NCI-H1417 (cell line): Measurements from ENCODE around the gene DNER.
"Not testable (repeated sequence)": the region's sequence is repeated elsewhere in the genome, so short reads cannot be mapped to it uniquely, and the experiment has no call there.

Experiments
- DNase-seq, 3 experiments: peaks; one replicate each; lab custom pipeline; 2025; lab: John Stamatoyannopoulos, UW

DNER gene

DNA sequence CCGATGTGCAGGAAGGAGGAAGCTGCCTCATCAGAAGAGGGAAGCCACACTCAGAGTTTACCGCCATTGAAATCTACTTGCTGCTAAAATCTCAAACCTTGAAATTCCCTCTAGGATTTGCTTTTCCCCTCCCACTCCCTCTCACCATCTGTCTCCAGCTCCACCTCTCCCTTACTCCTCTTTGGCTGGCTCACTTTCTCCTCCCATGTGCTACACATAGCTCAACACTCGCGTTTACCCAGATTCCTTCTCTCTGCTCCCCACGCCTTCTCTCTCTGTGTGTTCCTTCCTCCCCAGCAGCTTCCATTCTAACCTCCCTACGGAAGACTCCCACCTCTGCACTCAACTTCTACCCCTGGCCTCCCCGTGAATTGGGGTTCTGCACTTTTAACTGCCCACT lies 143.1 kb downstream of the DNER start:
- no peak for DNase-seq

- DNase-seq = no peak
Observed at GRCh38 chr2:229566370-229566769, 148.0 kb downstream of the DNER start.

- DNase-seq = no peak
Observed at GRCh38 chr2:229564300-229564907, 150.0 kb downstream of the DNER start.

DNA sequence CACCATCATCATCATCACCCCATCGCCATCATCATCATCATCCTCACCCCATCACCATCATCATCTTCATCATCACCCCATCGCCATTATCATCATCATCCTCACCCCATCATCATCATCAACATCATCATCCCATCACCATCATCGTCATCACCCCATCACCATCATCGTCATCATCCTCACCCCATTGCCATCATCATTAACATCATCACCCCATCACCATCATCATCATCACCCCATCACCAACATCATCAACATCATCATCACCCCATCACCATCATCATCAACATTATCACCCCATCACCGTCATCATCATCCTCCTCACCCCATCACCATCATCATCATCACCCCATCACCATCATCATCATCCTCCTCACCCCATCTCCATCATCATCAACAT lies 151.0 kb downstream of the DNER start:
- no peak for DNase-seq

DNA sequence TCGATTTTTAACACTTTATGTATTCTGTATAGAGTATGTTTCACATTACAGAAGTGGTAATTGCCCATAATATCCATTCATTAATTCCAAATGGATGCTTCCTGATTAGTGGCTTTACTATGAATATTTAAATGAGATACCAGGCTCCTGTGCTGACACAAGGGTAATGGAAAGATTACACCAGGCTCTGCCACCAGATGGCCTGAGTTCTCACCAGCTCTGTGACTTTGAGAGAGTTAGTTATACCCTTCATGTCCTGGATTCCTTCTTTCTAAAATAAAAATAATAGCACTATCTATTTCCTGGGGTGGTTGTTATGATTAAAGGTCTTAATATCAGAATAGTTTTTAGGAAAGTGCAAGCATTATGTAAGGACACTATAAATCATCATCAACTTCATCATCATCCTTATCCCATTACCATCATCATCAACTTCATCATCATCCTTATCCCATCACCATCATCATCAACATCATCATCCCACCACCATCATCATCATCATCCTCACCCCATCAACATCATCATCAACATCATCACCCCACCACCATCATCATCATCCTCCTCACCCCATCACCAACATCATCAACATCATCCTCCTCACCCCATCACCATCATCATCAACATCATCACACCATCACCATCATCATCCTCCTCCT lies 151.8 kb downstream of the DNER start:
- no peak for DNase-seq

GRCh38 chr2:229559986-229560385 lies 154.4 kb downstream of the DNER start:
- no peak for DNase-seq

DNA sequence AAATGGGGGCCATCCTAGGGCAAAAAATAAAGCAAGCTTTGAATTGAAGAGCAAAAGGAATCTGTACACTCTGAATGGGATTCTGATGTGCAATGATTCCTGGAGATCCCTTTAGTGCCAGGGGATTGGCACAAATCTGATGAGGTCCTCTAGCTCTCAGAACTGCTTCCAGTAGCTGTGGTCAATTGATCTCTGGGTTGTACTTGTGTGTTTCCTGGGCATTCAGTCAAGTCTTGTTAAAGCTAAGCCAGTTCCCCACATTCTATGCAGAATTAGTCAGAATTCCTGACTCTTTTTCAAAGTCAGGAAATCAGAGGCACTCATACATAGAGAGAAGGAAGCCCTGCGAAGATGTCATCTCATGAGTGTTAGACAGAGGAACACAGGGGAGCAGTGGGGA lies 161.3 kb downstream of the DNER start:
- DNase-seq = no peak

DNA sequence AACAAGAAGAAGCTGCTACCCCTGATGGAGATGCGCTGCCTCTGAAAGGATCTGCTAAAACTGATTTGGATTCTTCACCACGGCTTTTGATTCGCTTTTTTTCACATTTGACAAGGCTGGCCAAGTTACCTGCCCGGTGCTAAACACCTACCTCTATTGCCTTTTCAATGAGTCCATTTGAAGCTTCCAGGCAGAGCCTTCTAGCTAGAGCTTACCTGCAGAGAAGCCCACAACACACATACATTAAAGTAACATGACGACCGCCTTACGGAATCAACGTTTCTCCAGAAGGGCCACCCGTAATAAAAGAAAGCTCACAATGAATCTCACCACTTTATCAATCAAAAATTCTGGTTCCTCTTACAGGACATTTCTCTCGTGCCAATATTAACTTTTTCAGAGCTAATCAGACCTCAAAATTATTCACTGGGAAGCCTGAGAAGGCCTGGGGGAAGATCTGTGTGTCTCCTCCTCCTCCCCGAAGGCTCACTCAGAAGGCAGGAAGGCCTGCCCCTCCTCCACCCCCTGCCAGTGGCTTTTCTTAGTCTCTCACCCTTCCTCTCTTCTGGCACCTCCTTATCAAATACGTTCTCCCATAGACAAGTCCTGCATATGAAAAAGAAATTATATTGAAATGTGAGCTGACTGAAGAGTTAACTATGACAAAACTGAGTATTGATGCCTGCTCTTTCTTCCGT lies 171.0 kb downstream of the DNER start:
- no peak for DNase-seq

DNA sequence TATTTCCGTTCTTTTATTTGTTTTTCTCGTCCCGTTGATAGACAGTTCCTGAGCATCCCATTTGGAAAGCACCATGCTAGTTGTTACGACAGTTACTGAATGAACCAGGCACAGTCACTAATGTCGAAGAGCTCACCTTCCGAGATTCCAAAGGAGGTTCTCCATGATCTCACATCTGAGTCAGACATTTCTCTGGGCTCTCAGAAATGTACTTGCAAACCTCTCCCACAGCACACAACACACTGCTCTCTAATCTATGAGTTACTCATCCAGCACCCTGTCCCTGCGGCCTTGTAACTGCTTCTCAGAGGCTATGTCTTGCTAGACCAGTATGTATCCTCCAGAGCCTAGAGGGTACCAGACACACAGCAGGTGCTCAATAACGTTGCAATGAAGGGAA lies 174.7 kb downstream of the DNER start:
- no peak for DNase-seq

GRCh38 chr2:229531594-229531993 lies 182.8 kb downstream of the DNER start:
- DNase-seq = no peak

GRCh38 chr2:229530434-229530833 lies 183.9 kb downstream of the DNER start:
- no peak for DNase-seq

DNA sequence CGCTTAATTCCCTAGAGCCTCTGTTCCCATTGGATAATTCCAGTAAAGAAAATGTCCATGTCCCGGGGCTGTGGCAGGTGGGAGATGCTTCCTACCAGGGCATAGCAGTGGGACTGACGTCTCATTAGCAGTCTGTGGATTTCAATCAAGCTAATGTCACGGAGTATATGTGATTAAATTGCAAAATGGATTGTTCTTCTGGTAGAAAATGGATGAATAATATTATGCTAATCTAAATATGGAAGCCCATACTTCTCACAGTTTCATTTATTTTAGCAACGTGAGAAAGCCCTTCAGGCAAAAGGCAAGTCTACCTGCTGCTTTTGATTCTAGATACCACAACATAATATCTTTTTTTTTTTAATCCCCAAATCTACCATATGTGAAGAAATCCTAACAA lies 185.5 kb downstream of the DNER start:
- DNase-seq = no peak

- DNase-seq = no peak
Observed at GRCh38 chr2:229526951-229527350, 187.4 kb downstream of the DNER start.

- no peak for DNase-seq
Observed at GRCh38 chr2:229524799-229525198, 189.6 kb downstream of the DNER start.

DNA sequence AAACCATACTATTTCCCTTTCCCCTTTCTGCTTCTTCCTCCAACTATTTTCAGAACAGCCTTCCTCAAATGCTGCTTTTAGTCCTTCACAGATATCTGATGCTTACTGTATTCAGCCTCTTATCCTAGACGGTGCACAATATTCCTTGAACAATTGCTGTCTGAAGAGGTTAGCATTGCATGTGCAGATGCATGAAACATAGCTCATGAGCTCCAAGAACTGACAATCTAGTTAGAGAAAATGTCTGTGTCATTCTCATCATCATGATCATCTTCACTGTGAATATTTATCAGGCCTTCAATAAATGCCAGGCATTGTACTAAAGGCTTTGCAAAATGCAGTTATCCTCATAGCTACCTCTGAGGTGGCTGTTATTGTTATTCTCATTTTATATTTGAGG lies 190.7 kb downstream of the DNER start:
- DNase-seq = no peak

DNA sequence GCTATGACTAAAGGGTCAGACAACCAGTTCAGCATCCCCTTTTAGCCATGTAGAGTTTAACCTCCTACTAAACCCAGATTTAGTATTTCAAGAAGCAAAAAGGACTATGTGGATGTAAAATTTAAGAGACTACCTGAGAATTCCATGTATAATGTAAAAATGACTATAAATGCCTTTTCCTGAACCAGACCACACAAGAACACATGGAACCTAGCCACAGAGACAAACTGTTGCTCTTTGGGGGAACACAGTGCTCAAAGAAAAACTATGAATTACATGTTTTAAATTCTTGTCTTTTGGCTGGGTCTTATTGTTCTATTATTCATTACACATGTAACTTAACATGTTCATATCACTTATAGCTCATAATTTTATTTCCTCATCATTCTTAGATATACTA lies 192.8 kb downstream of the DNER start:
- no peak for DNase-seq

GRCh38 chr2:229520691-229521096 lies 193.7 kb downstream of the DNER start:
- DNase-seq = no peak

GRCh38 chr2:229519655-229520430 lies 194.5 kb downstream of the DNER start:
- DNase-seq = no peak

- DNase-seq = no peak
Observed at GRCh38 chr2:229514273-229514895, 200.0 kb downstream of the DNER start.

- DNase-seq = no peak
Observed at GRCh38 chr2:229511524-229511923, 202.8 kb downstream of the DNER start.

- DNase-seq = not testable (repeated sequence)
Observed at GRCh38 chr2:229506699-229507098, 207.7 kb downstream of the DNER start.
